NCI-H526 (cell line): ENCODE results near the gene LEKR1.

Experiments
- DNase-seq, 2 experiments: peaks; one replicate each; lab custom pipeline; 2025; lab: John Stamatoyannopoulos, UW

The LEKR1 gene

DNA sequence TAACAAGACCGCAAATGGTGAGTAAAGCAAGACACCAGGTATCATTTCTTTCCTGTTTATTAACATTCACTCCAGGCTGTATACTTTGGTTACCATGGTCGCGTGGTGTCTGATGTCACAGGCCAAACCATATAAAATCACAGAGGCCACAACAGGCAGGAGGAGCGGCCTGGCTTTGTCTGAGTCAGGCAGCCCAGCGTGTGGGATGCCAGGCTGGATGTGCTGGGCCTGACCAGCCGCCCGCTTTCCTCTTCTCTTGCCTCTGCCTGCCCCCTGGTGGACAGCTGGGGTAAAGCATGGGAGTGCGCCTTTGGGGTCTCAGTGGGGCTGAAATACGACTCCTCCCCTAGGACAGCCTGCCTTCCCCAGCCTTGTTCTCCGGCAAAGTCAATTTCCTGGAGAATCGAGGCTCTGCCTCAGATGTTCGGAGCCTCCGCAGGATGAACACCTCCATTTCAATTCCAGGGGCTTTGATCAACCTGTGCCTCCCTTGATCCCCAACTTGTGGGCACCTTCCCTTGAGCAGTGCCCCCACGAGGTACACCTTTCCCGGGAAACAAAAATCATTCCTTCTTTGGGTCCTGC lies 255.6 kb downstream of the LEKR1 start:
- no peak for DNase-seq

- no peak for DNase-seq
These were observed 256.3 kb downstream of the LEKR1 start for GRCh38 chr3:157082305-157082982.

DNA sequence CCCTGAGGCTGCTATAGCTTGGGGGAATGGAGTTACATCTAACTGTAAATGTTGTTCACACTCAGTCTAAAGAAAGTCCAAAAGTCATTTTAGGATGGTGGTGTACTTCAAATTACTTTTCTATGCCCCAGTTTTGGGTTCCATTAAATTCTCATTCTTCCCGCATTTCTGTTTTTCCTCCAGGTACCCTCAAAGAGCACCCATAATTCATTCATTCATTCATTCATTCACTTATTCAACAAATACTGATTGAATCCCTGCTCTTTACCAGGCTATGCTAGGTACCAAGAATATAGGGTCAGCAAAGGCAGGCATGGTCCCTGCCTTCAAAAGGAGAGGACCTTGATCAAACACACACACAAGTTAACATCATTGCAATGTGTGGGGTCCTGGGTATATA lies 257.7 kb downstream of the LEKR1 start:
- no peak for DNase-seq

- DNase-seq: no peak
These were observed 260.1 kb downstream of the LEKR1 start for GRCh38 chr3:157086060-157086750.

DNA sequence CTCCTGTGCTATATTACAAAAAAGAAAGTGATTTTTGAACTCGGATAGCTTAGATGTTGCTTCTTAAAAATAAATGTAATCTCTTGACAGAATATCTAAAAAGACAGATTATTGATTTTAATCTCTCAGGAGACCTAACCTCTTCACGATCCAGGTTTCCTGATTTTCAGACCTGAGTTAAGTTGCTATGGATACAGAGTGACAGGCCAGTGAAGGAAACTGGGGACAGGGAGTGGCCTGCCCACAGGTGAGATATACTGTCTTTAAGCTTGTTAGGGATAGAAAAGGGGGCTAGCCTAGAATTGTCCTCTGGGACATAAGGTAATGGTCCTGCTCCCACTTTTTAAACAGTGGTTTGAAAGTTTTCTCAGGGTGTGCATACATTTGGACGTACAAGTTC lies 260.6 kb downstream of the LEKR1 start:
- no peak for DNase-seq

DNA sequence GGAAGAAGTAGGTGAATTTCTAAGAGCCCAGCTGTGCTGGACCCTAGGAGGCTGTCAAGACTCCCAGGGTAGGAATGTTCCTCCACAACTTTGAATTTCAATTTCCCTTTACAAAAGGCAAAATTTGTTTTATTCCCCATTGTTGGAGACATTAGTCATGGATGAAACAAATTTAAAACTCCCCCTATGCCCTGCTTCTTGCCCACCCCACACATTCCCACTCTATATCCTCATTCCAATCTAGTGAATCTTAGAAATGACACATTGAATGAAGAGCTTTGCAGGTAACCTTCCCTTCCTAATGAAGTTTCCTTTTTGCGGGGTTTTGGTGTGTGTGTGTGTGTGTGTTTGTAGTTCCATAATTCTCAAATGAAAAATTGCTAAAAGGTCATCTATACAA lies 261.2 kb downstream of the LEKR1 start:
- no peak for DNase-seq

DNA sequence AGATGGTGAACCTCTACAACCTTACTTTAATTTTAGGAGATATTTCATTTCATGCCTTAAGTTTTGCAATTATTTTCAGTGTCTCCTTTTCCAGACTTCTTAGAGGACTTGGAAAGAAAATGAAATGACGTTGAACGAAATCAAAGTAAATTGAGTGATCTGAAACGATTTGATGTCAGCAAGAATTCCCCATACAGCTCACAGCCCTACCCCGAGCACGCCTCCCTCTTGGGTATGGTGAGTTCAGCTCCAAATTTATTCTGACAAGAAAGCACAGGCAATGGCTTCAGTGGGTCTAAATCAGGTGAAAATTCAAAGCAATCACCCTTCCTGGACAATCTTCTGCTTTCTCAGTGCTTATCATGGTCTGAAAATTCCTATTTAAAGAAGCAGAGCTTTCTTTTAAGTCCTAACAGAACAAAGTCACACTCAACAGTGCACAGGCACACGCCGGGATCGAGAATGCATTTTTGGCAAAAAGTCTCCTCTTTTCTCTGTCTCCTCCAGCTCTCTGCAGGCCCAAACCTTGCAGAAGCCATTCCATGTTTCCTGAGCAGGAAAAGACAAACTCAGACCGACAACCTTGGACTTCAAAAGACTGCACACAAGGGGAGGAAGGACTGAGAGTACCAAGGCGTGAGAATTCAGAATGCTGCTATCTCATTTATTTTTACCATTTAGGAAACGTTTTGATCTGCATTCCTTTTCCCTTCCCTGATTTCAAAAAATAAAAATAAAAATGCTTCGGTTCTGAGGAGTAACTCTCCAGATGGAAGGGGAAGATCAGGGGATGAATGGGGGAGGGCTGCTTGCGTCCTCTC lies 261.8 kb downstream of the LEKR1 start:
- no peak for DNase-seq

DNA sequence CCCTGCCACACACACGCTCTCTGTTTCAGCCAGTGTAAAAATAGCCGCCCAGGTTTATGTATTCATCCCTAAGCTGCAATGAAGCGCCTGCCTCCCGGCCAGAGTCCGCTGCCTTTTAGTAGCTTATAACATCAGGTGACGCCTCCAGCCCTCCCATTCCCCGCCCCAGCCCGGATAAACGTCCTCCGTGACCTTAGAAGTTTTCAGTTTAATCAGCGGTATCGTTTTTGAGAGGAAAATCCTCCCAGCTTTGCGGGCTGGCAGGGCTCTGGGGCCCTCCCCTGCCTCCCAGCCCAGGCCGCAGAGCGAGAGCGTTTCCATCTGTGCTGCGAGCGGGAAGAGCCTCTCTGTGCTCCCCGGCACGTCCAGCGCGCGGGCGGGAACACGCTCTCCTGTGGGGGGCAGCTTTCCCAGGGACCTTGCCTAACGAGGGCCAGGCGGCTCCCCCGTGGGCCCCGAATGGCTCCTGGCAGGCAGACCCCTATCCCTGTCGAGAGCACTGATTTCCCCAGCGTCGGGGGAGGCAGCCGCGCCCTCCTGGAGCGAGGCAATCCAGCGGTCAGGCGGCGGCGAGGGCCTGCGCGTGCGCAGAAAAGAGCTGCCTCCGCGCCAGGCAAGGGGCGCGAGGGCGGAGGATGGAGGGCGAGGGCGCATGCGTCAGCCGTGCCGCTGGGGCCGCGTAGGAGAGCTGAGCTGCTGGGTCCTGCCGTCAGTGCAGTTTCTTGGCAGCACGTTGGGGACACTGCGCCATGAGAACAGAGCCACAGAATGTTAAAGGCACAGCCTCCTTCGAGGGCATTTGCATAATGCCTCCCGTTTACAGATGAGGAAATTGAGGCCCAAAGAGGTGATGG lies 262.7 kb downstream of the LEKR1 start:
- no peak for DNase-seq

DNA sequence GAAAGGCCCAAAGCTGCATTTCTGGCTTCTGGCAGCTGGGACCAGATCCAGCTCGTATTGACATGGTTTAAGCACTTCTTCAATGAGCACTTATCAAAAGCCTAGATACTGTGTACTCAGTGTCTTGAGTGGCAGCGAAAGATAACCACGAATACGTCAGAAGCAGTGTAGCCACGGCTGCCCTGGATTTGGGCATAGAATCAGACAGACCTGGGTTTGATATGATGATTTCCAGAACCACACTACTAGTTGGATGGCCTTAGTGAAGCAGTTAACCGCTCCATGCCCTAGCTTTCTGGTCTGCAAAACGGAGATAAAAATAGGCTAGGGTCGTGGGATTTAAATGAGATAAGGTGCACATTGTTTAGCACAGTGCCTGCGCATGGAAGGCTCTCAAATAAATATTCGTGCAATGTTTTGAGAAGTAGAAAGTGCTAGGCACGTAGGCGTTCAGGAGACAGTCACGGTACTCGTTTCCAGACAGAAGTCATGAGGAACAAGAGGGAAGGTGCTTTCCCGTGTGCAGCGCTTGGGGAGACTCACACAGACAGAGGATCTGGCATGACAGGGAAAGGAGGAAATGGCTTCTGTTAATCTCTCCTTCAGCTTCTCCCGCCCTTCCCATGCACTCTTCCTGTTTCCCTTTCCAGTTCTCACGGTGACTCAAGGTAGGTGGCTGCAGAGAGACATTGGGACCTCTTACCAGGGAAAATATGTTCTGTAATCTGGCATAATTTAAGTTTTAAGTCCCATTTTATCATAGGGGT lies 263.5 kb downstream of the LEKR1 start:
- DNase-seq: no peak

- no peak for DNase-seq
These were observed 265.1 kb downstream of the LEKR1 start for GRCh38 chr3:157091083-157091833.

DNA sequence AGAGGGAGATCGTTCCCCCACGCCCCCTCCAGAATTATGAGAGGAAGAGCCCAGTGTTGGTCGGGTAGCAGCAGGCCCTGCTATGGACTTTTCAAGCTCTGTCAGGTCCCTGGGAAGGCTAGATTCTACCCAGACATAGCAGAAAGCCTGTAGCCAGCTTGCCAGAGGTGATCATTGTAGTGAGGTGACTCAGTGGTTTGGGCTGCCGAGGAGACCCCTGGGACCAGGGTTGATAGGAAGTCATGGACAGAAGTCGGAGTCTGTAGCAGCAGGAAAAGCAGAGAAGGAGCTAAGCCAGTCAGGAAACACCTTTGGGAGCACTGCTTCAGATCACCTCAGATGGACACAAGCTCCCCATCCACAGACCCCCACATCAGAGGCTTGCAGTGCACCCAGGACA lies 266.1 kb downstream of the LEKR1 start:
- DNase-seq: no peak

- no peak for DNase-seq
These were observed 266.9 kb downstream of the LEKR1 start for GRCh38 chr3:157093096-157093495.

GRCh38 chr3:157094301-157094700 lies 268.1 kb downstream of the LEKR1 start:
- DNase-seq: no peak

DNA sequence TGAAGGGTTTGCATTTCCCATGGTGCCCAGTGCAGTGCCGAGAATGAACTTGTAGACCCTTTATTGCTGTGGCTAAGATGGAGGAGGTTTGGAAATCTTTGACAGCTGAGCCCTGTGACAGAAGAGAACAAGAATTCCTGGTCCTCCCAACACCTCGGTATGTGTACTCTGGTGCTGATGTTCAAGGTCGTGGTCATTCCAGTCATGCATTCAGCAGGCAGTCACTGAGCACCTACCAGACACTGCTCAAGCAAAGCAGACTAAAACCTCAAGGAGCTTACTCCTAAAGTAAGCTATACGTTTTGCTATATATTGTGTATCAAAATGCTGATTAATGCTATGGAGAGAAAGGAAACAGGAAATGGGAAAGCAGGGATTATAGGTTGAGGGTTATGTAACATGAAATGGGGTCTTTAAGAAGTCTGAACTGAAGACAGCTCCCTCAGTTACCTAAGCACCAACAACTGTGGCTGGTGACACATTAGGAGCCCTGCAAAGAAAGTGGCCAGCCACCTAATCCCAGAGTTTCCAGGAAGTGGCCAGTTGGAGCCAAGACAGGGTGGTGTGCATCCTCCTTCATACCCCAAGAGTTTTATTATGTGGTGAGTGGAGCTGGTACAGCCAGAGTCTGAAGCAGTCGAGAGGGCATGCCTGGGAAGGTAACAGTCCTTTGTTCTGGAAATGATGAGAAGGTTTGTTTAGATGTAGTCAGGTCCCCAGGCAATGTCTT lies 268.8 kb downstream of the LEKR1 start:
- no peak for DNase-seq
